Right renal pelvis (tissue), 4 donors: Measurements from ENCODE around the gene SLMAP. TPM values are rescaled to one million over a fixed set of nuclear protein-coding genes. Genes with fewer than 3 reads are reported as not detected.

Experiments used
- DNase-seq, 4 donors: peaks; one replicate each; pipeline ENCODE4 v3.0.0-alpha.2; 2013; ENCODE audit warnings: low read depth in 4 of 4, low spot score in 3 of 4, missing footprints in 1 of 4
- polyA plus RNA-seq, 4 donors: library from polyadenylated mRNA; unstranded; fragments of 120-200 nt; gene quantifications; one replicate each; pipeline ENCODE4 v1.2.1, GENCODE V29; 2013; ENCODE audit not compliant: insufficient read length in 4 of 4

SLMAP gene
- polyA plus RNA-seq, 4 donors: 42.4 to 51.2 (median 46.1) TPM

DNA sequence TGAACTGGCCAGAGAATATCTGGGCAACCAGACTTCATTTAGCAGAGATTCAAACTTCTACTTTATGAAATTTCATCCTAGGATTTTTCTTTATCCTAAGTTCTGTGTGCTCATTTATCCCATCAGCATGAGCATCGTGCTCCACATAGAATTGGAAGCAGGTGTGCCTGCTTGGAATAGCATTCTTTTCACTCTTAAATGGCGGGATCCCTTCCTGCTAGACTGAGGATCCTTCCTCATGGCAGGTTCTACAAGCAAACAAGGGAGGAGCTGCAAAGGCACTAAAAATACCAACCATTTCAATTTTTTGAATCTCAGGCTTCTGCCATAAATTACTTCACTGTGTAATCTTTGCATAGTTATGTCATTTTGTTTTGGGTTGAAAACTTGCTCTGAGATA lies 177.5 kb downstream of the SLMAP start:
- no peak for DNase-seq

GRCh38 chr3:57934373-57934772 lies 178.3 kb downstream of the SLMAP start:
- no peak for DNase-seq

- no peak for DNase-seq
Observed at GRCh38 chr3:57935539-57935938, 179.4 kb downstream of the SLMAP start.

- no peak for DNase-seq
Observed at GRCh38 chr3:57937092-57937491, 181.0 kb downstream of the SLMAP start.

GRCh38 chr3:57939775-57940174 lies 183.7 kb downstream of the SLMAP start:
- no peak for DNase-seq

DNA sequence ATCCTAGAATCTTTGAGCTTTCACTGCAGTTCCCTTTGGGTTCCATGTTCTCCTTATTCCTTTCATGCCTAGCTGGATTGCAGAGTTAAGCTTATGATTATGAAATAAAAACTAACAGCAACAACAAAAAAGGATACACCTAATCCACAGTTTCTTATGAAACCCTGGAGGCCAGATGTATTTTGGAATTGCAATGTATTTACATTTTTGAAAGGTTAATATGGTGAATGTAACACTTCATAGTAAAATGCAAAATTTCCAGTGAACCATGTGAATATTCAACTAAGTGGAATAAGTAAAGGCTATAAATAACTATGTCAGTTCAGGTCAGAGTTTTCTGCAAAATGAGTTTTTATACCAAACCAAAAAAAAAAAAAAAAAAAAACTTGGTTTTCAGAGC lies 186.3 kb downstream of the SLMAP start:
- DNase-seq: no peak

DNA sequence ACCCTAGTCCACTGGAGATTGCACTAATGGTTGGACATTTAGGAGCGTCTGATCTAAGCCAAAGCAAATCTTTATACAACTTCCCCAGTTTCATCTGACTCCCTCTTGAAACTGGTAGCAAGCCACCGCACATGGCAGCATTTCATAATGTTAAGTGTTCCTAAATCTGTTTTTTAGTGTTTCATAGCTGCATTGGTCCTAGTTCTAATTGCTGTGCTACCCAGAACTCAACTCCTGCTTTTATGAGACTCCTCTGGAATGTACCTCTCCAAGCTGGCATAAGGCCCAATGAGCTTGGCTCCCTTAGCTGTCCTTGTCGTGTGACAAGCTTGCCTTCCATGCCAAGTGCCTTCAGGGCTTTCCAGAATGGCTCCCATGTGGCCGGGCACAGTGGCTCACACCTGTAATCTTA lies 186.8 kb downstream of the SLMAP start:
- DNase-seq: no peak

DNA sequence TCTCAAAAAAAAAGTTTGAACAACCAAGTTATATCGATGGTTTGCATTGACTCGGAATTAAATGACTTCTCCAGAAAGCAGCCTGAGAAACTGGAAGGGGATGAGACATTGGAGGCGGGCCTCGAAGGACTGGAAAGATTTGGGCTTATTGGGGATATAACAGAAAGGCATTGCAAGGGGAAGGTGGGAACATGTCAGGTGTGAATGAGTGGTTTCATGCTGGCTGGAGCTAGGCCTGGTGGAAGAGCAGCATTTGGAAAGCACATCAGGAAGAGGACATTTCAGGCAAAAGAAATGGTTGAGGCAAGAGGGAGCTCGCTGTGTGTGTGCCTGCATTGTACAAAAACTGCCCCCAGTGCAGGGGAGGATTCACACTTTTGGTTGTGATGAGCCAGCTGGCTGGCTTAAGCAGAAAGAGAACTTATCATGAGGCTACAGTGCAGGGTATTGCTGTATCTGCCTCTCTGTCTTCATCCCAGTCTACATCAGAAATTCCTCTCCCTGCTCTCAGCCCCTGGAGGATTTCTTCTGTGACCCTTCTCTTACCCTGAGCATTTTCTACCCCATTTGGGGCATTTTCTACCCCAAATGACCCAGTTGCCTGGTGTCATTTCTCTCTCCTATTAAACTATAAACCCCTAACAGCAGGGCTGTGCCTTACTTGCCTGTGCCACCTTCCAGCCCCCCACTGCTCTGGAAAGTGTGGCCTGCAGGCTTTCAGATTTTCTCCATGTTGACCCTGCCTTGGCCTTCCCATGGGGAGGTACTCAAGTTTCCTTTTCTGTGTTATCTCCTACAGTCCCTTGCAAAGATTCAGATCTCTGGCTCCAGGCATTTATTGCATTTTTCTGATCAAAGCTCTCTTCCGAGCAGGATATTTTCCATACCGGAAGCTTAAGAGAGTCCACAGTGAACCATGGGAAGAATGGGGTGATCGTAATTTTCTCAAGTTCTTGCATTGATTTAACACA lies 187.7 kb downstream of the SLMAP start:
- no peak for DNase-seq

DNA sequence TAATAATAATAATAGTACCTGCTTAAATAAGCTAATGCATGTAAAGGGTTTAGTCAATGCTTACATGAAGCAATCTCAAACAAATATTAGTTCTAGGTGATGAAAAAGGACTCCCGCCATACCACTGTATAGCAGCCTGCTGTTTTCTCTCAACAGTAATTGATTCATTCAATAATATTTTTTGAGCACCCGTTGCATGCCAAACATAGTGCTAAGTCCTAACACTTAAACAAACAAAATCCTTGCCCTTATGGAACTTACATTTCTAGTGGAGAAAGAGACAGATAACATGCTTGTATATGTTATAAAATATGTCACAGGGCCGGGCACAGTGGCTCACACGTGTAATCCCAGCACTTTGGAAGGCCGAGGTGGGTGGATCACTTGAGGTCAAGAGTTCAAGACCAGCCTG lies 190.9 kb downstream of the SLMAP start:
- DNase-seq: no peak

- DNase-seq: no peak
Observed at GRCh38 chr3:57948080-57948671, 192.1 kb downstream of the SLMAP start.

DNA sequence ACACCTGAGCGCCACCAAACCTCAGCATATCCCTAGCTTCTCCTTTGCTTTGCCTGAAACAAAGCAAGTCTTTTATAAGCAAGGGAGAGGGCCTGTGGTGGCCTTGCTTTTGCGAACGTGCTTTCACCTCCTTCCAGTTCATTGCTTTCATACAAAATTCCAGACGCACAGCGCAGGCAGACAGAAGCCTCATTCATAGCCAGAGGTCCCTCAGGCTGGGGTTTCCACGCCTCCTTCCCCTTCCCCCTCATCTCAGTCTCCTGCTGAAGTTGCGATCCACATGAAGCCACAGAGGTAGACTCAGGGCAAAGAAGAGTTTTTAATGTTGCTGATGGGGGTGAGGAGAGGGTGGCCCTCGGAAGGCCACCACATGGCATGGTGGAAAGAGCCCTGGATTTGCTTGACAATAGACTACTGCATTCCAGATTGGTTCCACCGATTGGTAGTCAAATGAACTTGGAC lies 192.7 kb downstream of the SLMAP start:
- DNase-seq: no peak

DNA sequence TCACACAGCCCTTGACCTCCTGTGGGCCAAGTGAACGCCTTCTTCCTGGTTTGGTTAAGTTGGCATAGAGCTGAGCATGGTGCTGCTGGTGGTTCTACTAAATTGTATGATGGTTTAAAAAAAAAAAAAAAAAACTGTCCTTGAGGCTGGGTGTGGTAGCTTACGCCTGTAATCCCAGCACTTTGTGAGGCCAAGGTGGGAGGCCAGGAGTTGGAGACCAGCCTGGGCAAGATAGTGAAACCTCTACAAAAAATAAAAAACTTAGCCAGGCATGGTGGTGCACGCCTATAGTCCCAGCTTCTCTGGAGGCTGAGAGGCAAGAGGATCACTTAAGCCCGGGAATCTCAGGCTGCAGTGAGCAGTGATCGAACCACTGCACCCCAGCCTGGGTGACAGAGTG lies 193.2 kb downstream of the SLMAP start:
- no peak for DNase-seq

DNA sequence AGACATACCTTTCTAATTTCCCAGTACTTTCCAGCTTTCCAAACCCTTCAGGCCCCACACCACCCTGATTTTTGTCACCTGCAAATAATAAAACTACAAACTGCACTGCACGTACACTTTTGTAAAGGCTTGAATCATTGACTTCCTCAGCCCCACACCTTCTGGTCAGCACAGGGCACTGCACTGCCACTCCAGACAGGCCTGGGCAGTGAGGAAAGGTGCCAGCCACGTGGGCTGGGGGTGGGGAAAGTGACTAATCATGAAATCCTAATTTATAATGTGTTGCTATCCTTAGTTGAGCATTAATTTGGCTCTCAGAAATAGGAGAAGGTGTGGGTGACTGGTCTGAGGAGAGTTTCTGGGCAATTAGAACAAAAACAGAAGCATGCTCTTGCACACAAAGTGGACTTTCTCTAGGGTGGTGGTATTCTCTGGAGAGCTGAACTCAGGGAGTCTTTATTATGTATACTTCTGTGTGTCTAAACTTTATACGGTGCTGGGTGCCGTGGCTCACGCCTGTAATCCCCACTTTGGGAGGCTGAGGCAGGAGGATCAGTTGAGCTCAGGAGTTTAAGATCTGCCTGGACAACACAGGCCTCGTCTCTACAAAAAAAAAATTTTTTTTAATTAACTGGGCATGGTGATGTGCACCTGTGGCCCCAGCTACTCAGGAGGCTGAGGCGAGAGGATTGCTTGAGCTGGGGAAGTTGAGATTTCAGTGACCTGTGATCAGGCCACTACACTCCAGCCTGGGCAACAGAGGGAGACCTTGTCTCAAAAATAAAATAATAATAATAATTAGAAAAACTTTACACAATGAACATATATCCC lies 193.9 kb downstream of the SLMAP start:
- DNase-seq: no peak

DNA sequence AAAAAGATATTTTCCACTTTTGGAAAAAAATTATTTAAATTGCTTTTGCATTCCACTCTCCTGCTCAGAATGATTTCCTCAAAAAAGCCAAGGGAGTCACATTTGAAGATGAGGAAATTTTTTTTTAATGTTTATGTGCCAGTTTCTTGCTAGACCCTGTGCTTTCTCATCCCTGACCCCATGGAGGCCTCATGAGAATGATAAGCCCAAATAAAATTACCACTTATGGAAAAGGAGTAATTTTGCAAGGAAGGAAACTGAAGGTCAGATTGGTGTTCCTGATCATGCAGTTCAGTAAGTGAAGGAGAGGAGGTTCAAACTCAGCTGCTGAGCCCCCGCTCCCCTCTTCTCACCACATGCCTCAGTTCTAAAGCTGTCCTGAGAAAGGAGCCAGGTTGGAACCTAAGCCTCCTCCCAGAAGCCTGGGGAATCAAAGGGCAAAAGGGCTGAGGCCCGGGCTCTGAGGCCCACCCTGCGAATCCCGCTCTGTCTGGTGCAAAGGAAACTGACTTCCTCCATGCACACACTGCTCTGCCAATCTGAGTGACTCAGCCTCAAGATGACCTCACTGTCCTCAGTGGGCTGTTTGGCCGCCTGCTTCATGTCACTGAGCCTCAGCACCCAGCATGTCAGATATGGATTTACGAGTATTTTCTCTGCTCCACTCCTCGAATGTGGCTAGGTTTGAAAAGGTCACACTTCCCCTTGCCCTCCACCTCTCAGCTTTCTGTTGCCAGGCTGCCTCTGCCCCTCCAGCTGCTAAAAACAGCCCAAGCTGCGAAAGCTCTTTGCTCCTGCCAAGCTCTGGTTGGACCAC lies 195.2 kb downstream of the SLMAP start:
- DNase-seq: no peak

GRCh38 chr3:57952208-57952631 lies 196.1 kb downstream of the SLMAP start:
- no peak for DNase-seq

- no peak for DNase-seq
Observed at GRCh38 chr3:57952651-57953050, 196.5 kb downstream of the SLMAP start.

DNA sequence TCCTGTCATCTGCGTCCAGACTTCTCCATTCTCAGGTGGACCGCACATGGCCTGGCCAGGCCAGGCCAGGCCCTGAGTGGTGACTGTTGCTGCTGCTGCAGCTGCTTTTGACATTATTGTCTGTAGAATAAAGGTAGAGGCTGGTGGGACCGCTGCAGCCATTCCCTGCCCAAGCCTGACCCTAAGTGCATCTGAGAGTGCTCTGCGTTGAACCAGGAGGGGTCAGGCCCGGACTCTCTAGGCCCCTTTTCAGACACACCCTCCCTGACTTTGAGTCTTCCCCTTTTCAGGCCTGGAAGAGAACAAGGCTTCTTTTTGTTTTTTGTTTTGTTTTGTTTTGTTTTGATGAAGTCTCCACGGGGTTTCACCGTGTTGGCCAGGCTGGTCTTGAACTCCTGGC lies 197.5 kb downstream of the SLMAP start:
- no peak for DNase-seq

DNA sequence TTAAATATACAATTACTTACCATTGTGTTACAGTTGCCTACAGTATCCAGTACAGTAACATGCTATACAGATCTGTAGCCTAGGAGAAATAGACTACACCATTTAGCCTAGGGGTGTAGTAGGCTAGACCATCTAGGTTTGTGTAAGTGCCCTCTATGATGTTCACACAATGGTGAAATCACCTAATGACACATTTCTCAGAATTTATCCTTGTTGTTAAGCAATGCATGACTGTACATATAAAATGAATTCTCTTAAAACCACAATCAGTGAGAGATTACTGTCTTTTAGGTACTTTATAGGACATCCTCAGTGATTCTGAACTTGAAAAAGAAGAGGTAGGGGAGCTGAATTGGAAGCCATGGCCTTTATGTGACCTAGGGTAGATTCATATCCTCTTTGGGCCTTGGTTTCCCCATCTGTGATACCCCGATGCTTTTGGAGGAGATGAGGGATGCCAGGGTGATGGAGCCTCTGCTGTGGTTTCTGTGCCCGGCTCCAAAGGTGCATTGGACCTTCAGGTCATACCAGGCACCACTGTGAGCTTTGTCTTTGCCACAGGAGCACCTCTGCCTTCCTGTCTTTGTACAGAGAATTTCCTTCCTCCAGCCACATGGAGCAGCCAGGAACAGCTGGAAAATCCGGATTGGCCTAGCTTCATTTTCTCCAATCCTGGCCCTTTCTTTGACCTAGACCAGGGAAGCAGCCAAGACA lies 200.2 kb downstream of the SLMAP start:
- DNase-seq: no peak

DNA sequence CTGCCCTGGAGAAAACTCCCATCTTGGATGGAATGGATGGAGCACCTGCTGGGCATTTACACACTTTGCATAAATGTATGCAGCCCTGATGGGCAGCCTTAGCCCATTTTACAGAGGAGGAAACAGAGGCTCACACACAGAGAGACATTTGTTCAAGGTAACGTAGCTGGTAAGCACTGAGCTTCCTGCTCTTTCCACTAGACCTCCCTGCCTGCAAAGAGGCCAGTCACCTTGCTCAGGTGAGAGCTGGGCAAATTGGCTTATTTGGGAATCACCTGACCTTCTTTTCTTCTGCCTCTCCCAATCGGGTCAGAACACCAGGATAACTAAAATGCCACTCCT lies 200.7 kb downstream of the SLMAP start:
- no peak for DNase-seq

DNA sequence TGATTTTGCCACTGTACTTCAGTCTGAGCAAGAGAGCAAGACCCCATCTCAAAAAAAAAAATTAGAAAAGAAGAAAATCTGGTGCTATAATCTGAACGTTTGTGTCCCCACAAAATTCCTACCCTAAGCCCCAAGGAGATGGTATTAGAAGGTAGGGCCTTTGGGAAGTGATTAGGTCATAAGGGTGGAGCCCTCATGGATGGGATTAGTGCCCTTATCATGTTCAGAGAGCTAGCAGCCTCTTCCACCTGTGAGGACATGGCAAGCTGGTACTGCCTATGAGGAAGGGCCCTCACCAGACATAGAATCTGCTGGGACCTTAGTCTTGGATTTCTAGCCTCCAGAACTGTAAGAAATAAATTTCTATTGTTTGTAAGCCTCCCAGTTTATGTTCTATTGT lies 201.7 kb downstream of the SLMAP start:
- DNase-seq: no peak
